Measurements from ENCODE around the gene RNF220.
A peak's percentile ranks its signal among the peaks of the same experiment; 100 is the strongest.

The RNF220 gene

DNA sequence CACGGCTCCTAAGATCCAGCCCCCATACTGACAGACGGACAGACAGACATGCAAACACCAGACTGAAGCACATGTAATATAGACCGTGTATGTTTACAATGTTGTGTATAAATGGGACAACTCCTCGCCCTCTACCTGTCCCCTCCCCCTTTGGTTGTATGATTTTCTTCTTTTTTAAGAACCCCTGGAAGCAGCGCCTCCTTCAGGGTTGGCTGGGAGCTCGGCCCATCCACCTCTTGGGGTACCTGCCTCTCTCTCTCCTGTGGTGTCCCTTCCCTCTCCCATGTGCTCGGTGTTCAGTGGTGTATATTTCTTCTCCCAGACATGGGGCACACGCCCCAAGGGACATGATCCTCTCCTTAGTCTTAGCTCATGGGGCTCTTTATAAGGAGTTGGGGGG lies 246.0 kb downstream of the RNF220 start:
- H3K27ac ChIP-seq (ENCODE audit: insufficient read depth in 1 of 2, low read depth in 1 of 2, low read length in 2 of 2, poor library complexity in 1 of 2, severe bottlenecking in 2 of 2) = peak overlapping the region in 1 of 2 experiments; percentile 28
- 86% methylated on average over 2 of the region's 8 CpGs for WGBS (ENCODE audit: insufficient coverage)

DNA sequence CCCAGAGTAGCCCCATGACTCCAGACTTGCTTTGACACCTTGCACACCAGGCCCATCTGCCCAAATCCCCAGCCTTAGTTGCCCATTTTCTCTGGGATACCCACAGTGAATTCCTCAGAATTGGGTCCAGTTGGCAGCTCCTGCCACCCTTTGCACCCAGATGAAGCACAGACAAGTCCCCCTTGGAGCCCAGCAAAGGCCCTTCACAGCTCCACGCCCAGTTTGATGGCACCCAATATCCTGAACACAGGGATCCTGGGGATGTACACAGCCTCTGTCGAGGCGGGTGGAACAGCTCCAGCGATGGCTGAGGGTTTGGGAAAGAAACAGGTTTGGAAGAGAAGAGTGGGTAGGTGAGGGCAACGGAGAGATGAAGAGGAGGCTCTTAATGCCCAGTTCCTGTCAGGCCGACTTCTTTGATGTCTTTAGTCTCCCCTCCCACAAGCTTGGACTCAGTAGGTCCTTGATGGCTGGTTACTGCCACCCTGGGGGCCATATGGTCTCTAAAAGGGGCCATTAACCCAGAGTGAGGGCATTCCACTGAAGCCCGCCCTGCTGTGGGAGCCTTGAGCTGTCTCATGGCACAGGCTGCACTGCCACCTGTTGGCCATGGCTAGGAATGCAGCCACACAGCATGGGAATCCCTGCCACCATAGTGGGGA lies 247.5 kb downstream of the RNF220 start:
- no peak overlapping the region for H3K27ac ChIP-seq (ENCODE audit: insufficient read depth in 1 of 2, low read depth in 1 of 2, low read length in 2 of 2, poor library complexity in 1 of 2, severe bottlenecking in 2 of 2)
- ChIA-PET POLR2A (interaction anchor here (0.6 to 1.7 kb wide), 4 partner anchors 9 to 167 kb away, joined by 3 to 4 read pairs (median 4); no protein-coding TSS in a partner anchor), CTCF (interaction anchor here (0.6 to 4.2 kb wide), 38 partner anchors 10 to 652 kb away, joined by 3 to 114 read pairs (median 4); partner anchors contain the start of genes ARMH1 and TMEM53)
- no peak overlapping the region for H3K4me3 ChIP-seq (ENCODE audit: control insufficient read depth in 1 of 7, extremely low read depth in 1 of 7, insufficient read depth in 4 of 7, low read depth in 2 of 7, low read length in 6 of 7)
- peak; percentile 55 to 74 (median 61) for DNase-seq
- H3K9me3 ChIP-seq (ENCODE audit: control extremely low read depth in 1 of 5, control insufficient read depth in 4 of 5, insufficient read depth in 2 of 5, low read depth in 1 of 5, low read length in 4 of 5) = no peaks in the 10 kb centered on the region
- H3K36me3 ChIP-seq (ENCODE audit: control insufficient read depth in 4 of 4, insufficient read depth in 4 of 4, low read length in 3 of 4) = peaks cover 14 to 70% (median 55%) of the 10 kb centered on the region in 4 experiments
- no peaks in the 10 kb centered on the region for H3K4me1 ChIP-seq (ENCODE audit: control extremely low read depth in 1 of 4, control insufficient read depth in 4 of 4, insufficient read depth in 4 of 4, low read length in 3 of 4)
- H3K27me3 ChIP-seq (replicated peaks in 2 of 5; ENCODE audit: control insufficient read depth in 4 of 5, insufficient read depth in 5 of 5, low read length in 4 of 5) = no peaks in the 10 kb centered on the region
- WGBS (ENCODE audit: insufficient coverage) = 64% methylated on average over 5 of the region's 7 CpGs

More for the DNA sequence above, 246.0 kb downstream of the RNF220 start:
- peaks cover 14 to 85% (median 68%) of the 10 kb centered on the region in 4 experiments for H3K36me3 ChIP-seq (ENCODE audit: control insufficient read depth in 4 of 4, insufficient read depth in 4 of 4, low read length in 3 of 4)
- no peaks in the 10 kb centered on the region for H3K9me3 ChIP-seq (ENCODE audit: control extremely low read depth in 1 of 5, control insufficient read depth in 4 of 5, insufficient read depth in 2 of 5, low read depth in 1 of 5, low read length in 4 of 5)
- no peaks in the 10 kb centered on the region for H3K4me1 ChIP-seq (ENCODE audit: control extremely low read depth in 1 of 4, control insufficient read depth in 4 of 4, insufficient read depth in 4 of 4, low read length in 3 of 4)
- no peak for DNase-seq
- no peak overlapping the region for H3K4me3 ChIP-seq (ENCODE audit: control insufficient read depth in 1 of 7, extremely low read depth in 1 of 7, insufficient read depth in 4 of 7, low read depth in 2 of 7, low read length in 6 of 7)
- ChIA-PET POLR2A (interaction anchor here (0.6 to 1.7 kb wide), 3 partner anchors 46 to 217 kb away, joined by 3 to 5 read pairs (median 3); no protein-coding TSS in a partner anchor), CTCF (interaction anchor here (0.8 to 4.2 kb wide), 11 partner anchors 12 to 433 kb away, joined by 3 to 114 read pairs (median 7); no protein-coding TSS in a partner anchor)
- no peaks in the 10 kb centered on the region for H3K27me3 ChIP-seq (replicated peaks in 2 of 5; ENCODE audit: control insufficient read depth in 4 of 5, insufficient read depth in 5 of 5, low read length in 4 of 5)

DNA sequence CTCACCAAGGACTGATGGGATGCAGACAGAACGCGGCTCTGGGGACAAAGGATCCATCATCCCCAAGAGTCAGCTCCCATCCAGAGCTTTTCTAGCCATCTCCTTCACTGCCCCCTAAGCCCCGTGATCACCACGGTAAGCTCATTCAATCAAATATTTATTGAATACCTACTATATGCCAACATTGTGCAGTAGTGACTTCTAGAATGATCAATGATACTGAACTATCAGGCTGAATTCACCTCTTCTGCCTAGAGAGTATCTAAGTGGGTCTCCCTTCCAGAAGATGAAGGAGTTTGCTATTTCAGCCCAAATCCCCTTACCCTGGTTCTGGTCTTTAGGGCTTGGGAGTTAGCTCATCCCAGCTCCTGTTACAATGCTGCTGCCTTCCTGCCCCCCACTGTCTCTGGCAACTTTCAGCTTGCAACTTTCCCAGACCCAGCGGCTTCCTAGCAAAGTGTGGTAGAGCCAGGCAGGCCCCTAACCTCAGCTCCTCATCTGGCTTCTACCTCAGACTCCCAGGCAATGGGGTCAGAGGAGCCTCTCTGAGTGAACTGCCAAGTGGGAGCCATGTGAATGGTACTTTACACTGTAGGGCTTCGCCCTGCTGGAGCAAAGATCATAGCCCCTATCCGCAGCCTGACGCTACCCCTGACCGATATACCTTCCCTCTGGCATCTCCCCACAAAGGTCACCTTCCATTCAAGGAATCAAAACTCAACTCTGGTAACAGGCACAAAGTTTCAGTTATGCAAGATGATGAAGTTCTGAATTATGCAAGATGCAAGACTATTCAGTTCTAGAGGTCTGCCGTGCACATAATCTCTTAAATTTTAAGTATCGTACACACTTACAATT lies 248.3 kb downstream of the RNF220 start:
- POLR2A ChIA-PET = interaction anchor here (0.9 kb wide), 1 partner anchor 19 kb away, joined by 3 read pairs; no protein-coding TSS in a partner anchor
- H3K27me3 ChIP-seq (replicated peaks in 2 of 5; ENCODE audit: control insufficient read depth in 4 of 5, insufficient read depth in 5 of 5, low read length in 4 of 5) = no peaks in the 10 kb centered on the region
- CTCF ChIA-PET = interaction anchor here (0.7 to 4.2 kb wide), 31 partner anchors 10 to 653 kb away, joined by 3 to 114 read pairs (median 4); partner anchors contain the start of genes ARMH1 and TMEM53
- no peak overlapping the region for H3K4me3 ChIP-seq (ENCODE audit: control insufficient read depth in 1 of 7, extremely low read depth in 1 of 7, insufficient read depth in 4 of 7, low read depth in 2 of 7, low read length in 6 of 7)
- H3K9me3 ChIP-seq (ENCODE audit: control extremely low read depth in 1 of 5, control insufficient read depth in 4 of 5, insufficient read depth in 2 of 5, low read depth in 1 of 5, low read length in 4 of 5) = no peaks in the 10 kb centered on the region
- DNase-seq = no peak
- no peaks in the 10 kb centered on the region for H3K4me1 ChIP-seq (ENCODE audit: control extremely low read depth in 1 of 4, control insufficient read depth in 4 of 4, insufficient read depth in 4 of 4, low read length in 3 of 4)
- peaks cover 14 to 62% (median 48%) of the 10 kb centered on the region in 4 experiments for H3K36me3 ChIP-seq (ENCODE audit: control insufficient read depth in 4 of 4, insufficient read depth in 4 of 4, low read length in 3 of 4)
- H3K27ac ChIP-seq (ENCODE audit: insufficient read depth in 1 of 2, low read depth in 1 of 2, low read length in 2 of 2, poor library complexity in 1 of 2, severe bottlenecking in 2 of 2) = no peak overlapping the region
- 87% methylated on average over 7 of the region's 11 CpGs for WGBS (ENCODE audit: insufficient coverage)

DNA sequence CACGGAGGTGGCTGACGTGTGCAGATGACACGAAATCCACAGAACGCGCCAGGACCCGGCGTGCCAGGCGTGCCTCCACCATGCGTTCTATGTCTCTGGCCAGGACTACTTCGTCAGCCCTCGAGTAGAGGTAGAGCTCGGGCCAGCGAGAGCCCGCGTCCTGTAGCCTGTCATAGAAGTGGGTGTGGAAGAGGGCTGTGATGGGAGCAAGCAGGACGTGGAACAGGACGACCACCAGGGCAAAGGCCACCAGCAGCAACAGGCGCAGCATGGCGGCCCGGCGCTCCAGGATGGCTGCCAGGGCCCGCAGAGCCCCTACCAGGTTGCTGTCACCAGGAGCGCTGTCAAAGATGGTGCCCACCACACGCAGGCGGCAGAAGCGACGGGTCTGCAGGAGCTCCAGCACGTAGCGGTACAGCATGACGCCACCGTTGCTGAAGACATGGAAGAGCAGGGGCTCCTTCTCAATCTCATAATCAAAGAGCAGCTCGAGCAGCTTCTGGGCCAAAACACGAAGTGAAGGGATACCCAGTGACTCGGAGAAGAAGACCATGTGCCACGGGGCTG lies 249.6 kb downstream of the RNF220 start:
- POLR2A ChIA-PET = no interaction called here
- H3K36me3 ChIP-seq (ENCODE audit: control insufficient read depth in 4 of 4, insufficient read depth in 4 of 4, low read length in 3 of 4) = peaks cover 6 to 53% (median 37%) of the 10 kb centered on the region in 4 experiments

DNA sequence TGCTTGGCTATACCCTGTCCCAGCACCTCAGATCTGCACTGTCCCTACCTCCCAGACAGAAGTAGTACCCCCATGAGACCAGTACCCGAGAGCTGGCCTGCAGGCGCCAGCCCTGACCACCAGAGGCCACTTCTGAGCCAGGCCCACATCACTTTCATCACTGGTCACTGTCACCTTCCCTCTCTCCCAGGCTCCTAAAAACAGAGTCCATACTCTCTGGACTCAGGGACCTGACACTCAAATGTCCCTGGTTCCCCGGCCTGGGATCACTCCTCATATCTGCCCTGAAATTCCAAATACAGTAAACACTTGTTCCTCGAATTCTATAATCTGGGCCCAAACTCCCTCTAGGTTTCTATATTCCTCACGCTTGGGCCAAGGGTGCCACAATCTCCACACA lies 250.6 kb downstream of the RNF220 start:
- H3K4me1 ChIP-seq (ENCODE audit: control extremely low read depth in 1 of 4, control insufficient read depth in 4 of 4, insufficient read depth in 4 of 4, low read length in 3 of 4) = no peaks in the 10 kb centered on the region
- DNase-seq = peak in 2 of 3 donors; percentile 25 to 36
- 88% methylated on average over 5 of the region's 5 CpGs for WGBS (ENCODE audit: insufficient coverage)
- no peaks in the 10 kb centered on the region for H3K27me3 ChIP-seq (replicated peaks in 2 of 5; ENCODE audit: control insufficient read depth in 4 of 5, insufficient read depth in 5 of 5, low read length in 4 of 5)
- ChIA-PET POLR2A (no interaction called here), CTCF (interaction anchor here (1.0 to 1.9 kb wide), 5 partner anchors 18 to 419 kb away, joined by 3 to 7 read pairs (median 3); partner anchors contain the start of genes ARMH1 and TMEM53)
- no peaks in the 10 kb centered on the region for H3K9me3 ChIP-seq (ENCODE audit: control extremely low read depth in 1 of 5, control insufficient read depth in 4 of 5, insufficient read depth in 2 of 5, low read depth in 1 of 5, low read length in 4 of 5)
- H3K36me3 ChIP-seq (ENCODE audit: control insufficient read depth in 4 of 4, insufficient read depth in 4 of 4, low read length in 3 of 4) = peaks cover 2 to 44% (median 28%) of the 10 kb centered on the region in 4 experiments
- no peak overlapping the region for H3K27ac ChIP-seq (ENCODE audit: insufficient read depth in 1 of 2, low read depth in 1 of 2, low read length in 2 of 2, poor library complexity in 1 of 2, severe bottlenecking in 2 of 2)
- H3K4me3 ChIP-seq (ENCODE audit: control insufficient read depth in 1 of 7, extremely low read depth in 1 of 7, insufficient read depth in 4 of 7, low read depth in 2 of 7, low read length in 6 of 7) = no peak overlapping the region

More for the DNA sequence above, 249.6 kb downstream of the RNF220 start:
- CTCF ChIA-PET = interaction anchor here (0.9 to 1.9 kb wide), 5 partner anchors 19 to 418 kb away, joined by 3 to 7 read pairs (median 4); partner anchors contain the start of genes ARMH1 and TMEM53
- Histone ChIP-seq H3K27ac (ENCODE audit: insufficient read depth in 1 of 2, low read depth in 1 of 2, low read length in 2 of 2, poor library complexity in 1 of 2, severe bottlenecking in 2 of 2) (no peak overlapping the region), H3K4me3 (ENCODE audit: control insufficient read depth in 1 of 7, extremely low read depth in 1 of 7, insufficient read depth in 4 of 7, low read depth in 2 of 7, low read length in 6 of 7) (no peak overlapping the region), H3K9me3 (ENCODE audit: control extremely low read depth in 1 of 5, control insufficient read depth in 4 of 5, insufficient read depth in 2 of 5, low read depth in 1 of 5, low read length in 4 of 5) (no peaks in the 10 kb centered on the region), H3K27me3 (replicated peaks in 2 of 5; ENCODE audit: control insufficient read depth in 4 of 5, insufficient read depth in 5 of 5, low read length in 4 of 5) (no peaks in the 10 kb centered on the region), H3K4me1 (ENCODE audit: control extremely low read depth in 1 of 4, control insufficient read depth in 4 of 4, insufficient read depth in 4 of 4, low read length in 3 of 4) (no peaks in the 10 kb centered on the region)
- 97% methylated on average over 31 of the region's 35 CpGs for WGBS (ENCODE audit: insufficient coverage)
- DNase-seq = no peak

DNA sequence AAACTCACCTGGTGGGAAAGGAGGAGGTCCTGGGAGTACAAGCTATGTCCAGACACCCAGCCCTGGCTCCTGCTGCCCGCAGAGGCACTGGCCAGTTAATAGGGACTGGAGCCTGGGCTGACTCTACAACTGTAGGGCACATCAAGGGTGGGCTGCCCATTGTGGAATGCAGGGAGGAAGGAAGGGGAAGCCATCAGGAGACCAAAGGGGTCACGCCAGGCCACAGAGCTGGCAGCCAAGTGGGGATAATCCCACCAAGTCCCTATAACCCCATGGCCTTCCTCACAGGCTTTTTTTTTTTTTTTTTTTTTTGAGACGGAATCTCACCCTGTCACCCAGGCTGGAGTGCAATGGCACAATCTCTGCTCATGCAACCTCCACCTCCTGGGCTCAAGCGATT lies 254.5 kb downstream of the RNF220 start:
- H3K9me3 ChIP-seq (ENCODE audit: control extremely low read depth in 1 of 5, control insufficient read depth in 4 of 5, insufficient read depth in 2 of 5, low read depth in 1 of 5, low read length in 4 of 5) = no peaks in the 10 kb centered on the region
- peaks cover 0 to 12% (median 6%) of the 10 kb centered on the region in 4 experiments for H3K36me3 ChIP-seq (ENCODE audit: control insufficient read depth in 4 of 4, insufficient read depth in 4 of 4, low read length in 3 of 4)
- H3K27me3 ChIP-seq (replicated peaks in 2 of 5; ENCODE audit: control insufficient read depth in 4 of 5, insufficient read depth in 5 of 5, low read length in 4 of 5) = no peaks in the 10 kb centered on the region
- WGBS (ENCODE audit: insufficient coverage) = 100% methylated on average over 2 of the region's 4 CpGs
- no peak for DNase-seq
- peaks cover 0 to 20% (median 16%) of the 10 kb centered on the region in 4 experiments for H3K4me1 ChIP-seq (ENCODE audit: control extremely low read depth in 1 of 4, control insufficient read depth in 4 of 4, insufficient read depth in 4 of 4, low read length in 3 of 4)
- no peak overlapping the region for H3K4me3 ChIP-seq (ENCODE audit: control insufficient read depth in 1 of 7, extremely low read depth in 1 of 7, insufficient read depth in 4 of 7, low read depth in 2 of 7, low read length in 6 of 7)
- POLR2A ChIA-PET = no interaction called here
- H3K27ac ChIP-seq (ENCODE audit: insufficient read depth in 1 of 2, low read depth in 1 of 2, low read length in 2 of 2, poor library complexity in 1 of 2, severe bottlenecking in 2 of 2) = no peak overlapping the region
- CTCF ChIA-PET = interaction anchor here (0.8 to 1.2 kb wide), 2 partner anchors 9 to 15 kb away, joined by 3 read pairs; no protein-coding TSS in a partner anchor
